Erythroblast (primary cell): ENCODE results near the gene MLXIPL.
A peak's percentile ranks its signal among the peaks of the same experiment; 100 is the strongest.
"Not testable (repeated sequence)": the region's sequence is repeated elsewhere in the genome, so short reads cannot be mapped to it uniquely, and the experiment has no call there.

ENCODE experiments used
- DNase-seq, 2 experiments: peaks; one replicate each; lab custom pipeline; 2025; lab: John Stamatoyannopoulos, UW
- GATA1 ChIP-seq: IDR thresholded peaks from 2 replicates; pipeline ENCODE4 v1.6.1; 2011; ENCODE audit warnings: low read depth, mild to moderate bottlenecking, control low read depth, low read length, moderate library complexity
- POLR2A ChIP-seq: IDR thresholded peaks from 2 replicates; pipeline ENCODE4 v1.6.1; 2011; ENCODE audit warnings: mild to moderate bottlenecking, low read length

The MLXIPL gene

GRCh38 chr7:73631558-73631957, 7.2 kb upstream of the MLXIPL start:
- no peak for TF ChIP-seq GATA1
- TF ChIP-seq POLR2A = no peak
- no peak for DNase-seq

GRCh38 chr7:73628504-73628903, 4.2 kb upstream of the MLXIPL start:
- TF ChIP-seq POLR2A = no peak
- TF ChIP-seq GATA1 = no peak
- DNase-seq = no peak

GRCh38 chr7:73626814-73627213, 2.5 kb upstream of the MLXIPL start:
- TF ChIP-seq POLR2A = no peak
- TF ChIP-seq GATA1 = no peak
- no peak for DNase-seq

- DNase-seq = no peak
- TF ChIP-seq POLR2A (no peak), GATA1 (no peak)
Observed at GRCh38 chr7:73625276-73625675, 954 bp upstream of the MLXIPL start.

GRCh38 chr7:73624669-73625001, 313 bp upstream of the MLXIPL start:
- no peak for DNase-seq
- no peak for TF ChIP-seq GATA1
- TF ChIP-seq POLR2A = no peak

GRCh38 chr7:73622909-73623797, 1.2 kb downstream of the MLXIPL start:
- DNase-seq = peak in 1 of 2 experiments; percentile 27
- no peak for TF ChIP-seq POLR2A
- TF ChIP-seq GATA1 = no peak

GRCh38 chr7:73622527-73622908, 1.8 kb downstream of the MLXIPL start:
- no peak for DNase-seq
- TF ChIP-seq POLR2A (no peak), GATA1 (no peak)

- no peak for DNase-seq
- TF ChIP-seq POLR2A = no peak
- TF ChIP-seq GATA1 = no peak
Observed at GRCh38 chr7:73621168-73622063, 2.9 kb downstream of the MLXIPL start.

GRCh38 chr7:73619394-73619793, 4.9 kb downstream of the MLXIPL start:
- DNase-seq = not testable (repeated sequence)

- no peak for TF ChIP-seq GATA1
- DNase-seq = no peak
Observed at GRCh38 chr7:73618538-73618937, 5.8 kb downstream of the MLXIPL start.

- not testable (repeated sequence) for DNase-seq
Observed at GRCh38 chr7:73617520-73617919, 6.8 kb downstream of the MLXIPL start.

- DNase-seq = peak in 1 of 2 experiments; percentile 9
- TF ChIP-seq GATA1 (no peak), POLR2A (no peak)
Observed at GRCh38 chr7:73615886-73616285, 8.4 kb downstream of the MLXIPL start.

- DNase-seq = not testable (repeated sequence)
Observed at GRCh38 chr7:73614937-73615336, 9.4 kb downstream of the MLXIPL start.

- no peak for TF ChIP-seq GATA1
- DNase-seq = no peak
Observed at GRCh38 chr7:73613954-73614735, 10.2 kb downstream of the MLXIPL start.
